H1 (cell line): ENCODE results near the gene PRTN3. TPM values are rescaled to one million over a fixed set of nuclear protein-coding genes. Genes with fewer than 3 reads are reported as not detected.

ENCODE experiments used
- EGR1 ChIP-seq: IDR thresholded peaks from 2 replicates; pipeline ENCODE4 v1.6.1; 2011; ENCODE audit warnings: low read depth, low read length, borderline replicate concordance
- RNF2 ChIP-seq: fragments of 200-900, 300-1000 bp; sonication (generic); IDR thresholded peaks from 2 replicates; pipeline ENCODE4 v1.7.1; 2016; ENCODE audit warnings: borderline replicate concordance, low read depth, mild to moderate bottlenecking, antibody characterized with exemption, low read length; ENCODE audit not compliant: poor library complexity, severe bottlenecking; ENCODE audit errors: missing control alignments
- RXRA ChIP-seq: IDR thresholded peaks from 2 replicates; pipeline ENCODE4 v1.6.1; 2011; ENCODE audit warnings: low read depth, mild to moderate bottlenecking, low read length, moderate library complexity; ENCODE audit not compliant: insufficient read depth
- SIRT6 ChIP-seq: IDR thresholded peaks from one replicate; pipeline ENCODE4 v1.7.1; 2012; ENCODE audit warnings: low read length, inconsistent platforms
- SIX5 ChIP-seq: IDR thresholded peaks from 2 replicates; pipeline ENCODE4 v1.6.1; 2011; ENCODE audit warnings: mild to moderate bottlenecking, low read depth, low read length
- SRF ChIP-seq: IDR thresholded peaks from 2 replicates; pipeline ENCODE4 v1.6.1; 2011; ENCODE audit warnings: mild to moderate bottlenecking, low read depth, low read length, moderate library complexity
- SUZ12 ChIP-seq: fragments of 200-600 bp; sonication (generic); IDR thresholded peaks from 2 replicates; pipeline ENCODE4 v1.6.1; 2012; ENCODE audit warnings: mild to moderate bottlenecking, inconsistent platforms, low read length, moderate library complexity, mixed read lengths
- polyA plus RNA-seq, 7 experiments: library from polyadenylated mRNA; depleted of rRNA in 3 of 7; stranded (reverse) in 5 of 7; unstranded in 2 of 7; fragments of >200 nt in 5 of 7; fragments of 200-250 nt in 2 of 7; gene quantifications; 1 replicate in 5 of 7; 2 replicates in 1 of 7; 4 replicates in 1 of 7; pipeline versions ENCODE4 v1.2.1 to v1.2.3, GENCODE V29; 2011 to 2013; ENCODE audit warnings: missing spikeins in 2 of 7, mixed read lengths in 2 of 7
- total RNA-seq: library from RNA; stranded (reverse); fragmentation: NEBNext Ultra II Directional; extraction: Animal tissue kit (Norgen Biotek cat#: 25700); gene quantifications from 2 replicates; pipeline ENCODE4 v1.2.1, GENCODE V29; 2021
- TF ChIP-seq, protein P1 (sequence below): IDR thresholded peaks from 2 replicates; pipeline ENCODE4 v1.6.1; 2012; ENCODE audit warnings: low read length, inconsistent platforms

The PRTN3 gene
- total and polyA plus RNA-seq, 2 of the 8 experiments (the other 6 are each of a cell fraction or from before 2014, with no cell fraction given), result 0.39 to 2.1 TPM

DNA sequence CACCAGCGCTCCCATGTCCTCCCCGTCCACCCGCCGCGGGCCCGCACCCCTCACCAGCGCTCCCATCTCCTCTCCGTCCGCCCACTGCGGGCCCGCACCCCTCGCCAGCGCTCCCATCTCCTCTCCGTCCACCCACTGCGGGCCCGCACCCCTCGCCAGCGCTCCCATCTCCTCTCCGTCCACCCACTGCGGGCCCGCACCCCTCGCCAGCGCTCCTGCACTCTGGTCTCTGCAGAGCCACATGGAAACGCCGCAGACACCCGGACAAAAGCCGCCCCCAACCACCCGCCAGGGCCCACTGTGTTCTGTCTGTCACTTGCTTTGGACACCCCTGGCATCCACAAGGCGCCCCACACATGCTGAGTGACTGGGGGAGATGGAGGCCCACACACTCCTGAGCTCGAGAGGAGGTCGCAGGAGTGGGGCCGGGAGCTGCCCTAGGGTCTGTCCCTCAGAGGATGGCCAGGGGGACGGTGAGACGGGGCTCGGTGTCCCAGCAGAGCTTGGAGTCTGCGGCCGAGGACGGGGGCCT is 26.0 kb downstream of the PRTN3 start (continued):
- no peak for TF ChIP-seq EGR1
- TF ChIP-seq RNF2, result no peak
- no peak for TF ChIP-seq SIX5
- no peak for TF ChIP-seq SRF
- no peak for TF ChIP-seq SUZ12
- TF ChIP-seq SIRT6, result no peak
- TF ChIP-seq, protein P1, sequence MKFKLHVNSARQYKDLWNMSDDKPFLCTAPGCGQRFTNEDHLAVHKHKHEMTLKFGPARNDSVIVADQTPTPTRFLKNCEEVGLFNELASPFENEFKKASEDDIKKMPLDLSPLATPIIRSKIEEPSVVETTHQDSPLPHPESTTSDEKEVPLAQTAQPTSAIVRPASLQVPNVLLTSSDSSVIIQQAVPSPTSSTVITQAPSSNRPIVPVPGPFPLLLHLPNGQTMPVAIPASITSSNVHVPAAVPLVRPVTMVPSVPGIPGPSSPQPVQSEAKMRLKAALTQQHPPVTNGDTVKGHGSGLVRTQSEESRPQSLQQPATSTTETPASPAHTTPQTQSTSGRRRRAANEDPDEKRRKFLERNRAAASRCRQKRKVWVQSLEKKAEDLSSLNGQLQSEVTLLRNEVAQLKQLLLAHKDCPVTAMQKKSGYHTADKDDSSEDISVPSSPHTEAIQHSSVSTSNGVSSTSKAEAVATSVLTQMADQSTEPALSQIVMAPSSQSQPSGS, result no peak
- TF ChIP-seq RXRA, result no peak
